H1 (cell line): Measurements from ENCODE around the gene PROSER2. TPM values are rescaled to one million over a fixed set of nuclear protein-coding genes. Genes with fewer than 3 reads are reported as not detected.

Experiments used
- CHD7 ChIP-seq: fragments of 300-600 bp; sonication (generic); IDR thresholded peaks from 2 replicates; pipeline ENCODE4 v1.7.1; 2012; ENCODE audit warnings: low read length, moderate library complexity, mild to moderate bottlenecking, inconsistent platforms; ENCODE audit not compliant: insufficient replicate concordance
- HDAC2 ChIP-seq, 2 experiments: fragments of 300-600 bp in 1 of 2; sonication (generic) in 1 of 2; IDR thresholded peaks; 2 replicates each; pipeline ENCODE4 v1.6.1; 2011 to 2012; ENCODE audit warnings: low read depth in 2 of 2, low read length in 2 of 2, mild to moderate bottlenecking in 2 of 2, moderate library complexity in 2 of 2, borderline replicate concordance in 1 of 2, inconsistent platforms in 1 of 2
- KDM4A ChIP-seq: IDR thresholded peaks from one replicate; pipeline ENCODE4 v1.7.1; 2012; ENCODE audit warnings: low read depth, mild to moderate bottlenecking, moderate library complexity, low read length, inconsistent platforms; ENCODE audit not compliant: severe bottlenecking
- polyA plus RNA-seq, 7 experiments: library from polyadenylated mRNA; depleted of rRNA in 3 of 7; stranded (reverse) in 5 of 7; unstranded in 2 of 7; fragments of >200 nt in 5 of 7; fragments of 200-250 nt in 2 of 7; gene quantifications; 1 replicate in 5 of 7; 2 replicates in 1 of 7; 4 replicates in 1 of 7; pipeline versions ENCODE4 v1.2.1 to v1.2.3, GENCODE V29; 2011 to 2013; ENCODE audit warnings: missing spikeins in 2 of 7, mixed read lengths in 2 of 7
- total RNA-seq: library from RNA; stranded (reverse); fragmentation: NEBNext Ultra II Directional; extraction: Animal tissue kit (Norgen Biotek cat#: 25700); gene quantifications from 2 replicates; pipeline ENCODE4 v1.2.1, GENCODE V29; 2021

PROSER2 gene
- total and polyA plus RNA-seq, 2 of the 8 experiments (the other 6 are each of a cell fraction or from before 2014, with no cell fraction given) = 3.9 to 13.7 TPM

DNA sequence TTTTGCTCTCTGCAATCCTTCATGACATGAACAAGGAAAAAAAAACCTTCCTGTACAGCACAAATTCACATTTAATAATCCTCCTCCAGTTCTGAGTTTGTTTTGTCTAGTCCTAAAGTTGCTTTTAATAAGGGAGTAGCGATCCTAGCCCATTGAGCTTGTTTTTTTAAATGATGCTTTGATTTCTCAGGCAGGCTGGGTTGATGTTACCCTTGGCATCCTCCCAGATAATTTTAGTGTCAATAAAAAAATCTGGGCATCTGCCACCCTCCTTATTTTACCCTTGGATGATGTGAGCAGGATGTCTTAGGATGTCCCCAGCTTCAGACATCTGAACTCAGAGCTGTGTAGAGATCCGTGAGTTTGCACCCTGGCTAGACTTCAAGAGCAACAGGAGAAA lies 33.9 kb upstream of the PROSER2 start (continued):
- TF ChIP-seq CHD7 (no peak), HDAC2 (IDR thresholded peaks at IDR 0.05; ENCODE audit: borderline replicate concordance in 1 of 2, low read depth in 2 of 2, low read length in 2 of 2) (no peak), KDM4A (no peak)
